GM12873 (cell line): ENCODE results near the gene CLOCK.

ENCODE experiments used
- CTCF ChIP-seq: IDR thresholded peaks from 2 replicates; pipeline ENCODE4 v1.5.1; 2012; ENCODE audit warnings: low read depth, mild to moderate bottlenecking, moderate library complexity, low read length, control low read depth; ENCODE audit not compliant: insufficient read depth; ENCODE audit errors: missing control alignments

The CLOCK gene

GRCh38 chr4:55571806-55572205 lies 25.1 kb upstream of the CLOCK start:
- TF ChIP-seq CTCF, result no peak

GRCh38 chr4:55568905-55569504 lies 22.3 kb upstream of the CLOCK start:
- no peak for TF ChIP-seq CTCF

GRCh38 chr4:55561889-55562288 lies 15.2 kb upstream of the CLOCK start:
- no peak for TF ChIP-seq CTCF

GRCh38 chr4:55560096-55560495 lies 13.4 kb upstream of the CLOCK start:
- no peak for TF ChIP-seq CTCF

- TF ChIP-seq CTCF, result peak; percentile 18
Observed at GRCh38 chr4:55554453-55555030, 7.8 kb upstream of the CLOCK start.

GRCh38 chr4:55553441-55554201 lies 6.9 kb upstream of the CLOCK start:
- TF ChIP-seq CTCF, result no peak

GRCh38 chr4:55549888-55550287 lies 3.2 kb upstream of the CLOCK start:
- TF ChIP-seq CTCF, result no peak
